HCT116 (cell line): Measurements from ENCODE around the gene RPL3. TPM values are rescaled to one million over a fixed set of nuclear protein-coding genes. Genes with fewer than 3 reads are reported as not detected.

Source experiments
- ATAC-seq: fragments of 200-7000 bp; cut with Tn5 transposase; 2 replicates; pipeline ENCODE4 v1.9.1; 2020; ENCODE audit warnings: mild to moderate bottlenecking, moderate library complexity
- BruUV-seq: library from RNA; stranded (reverse); fragments of 400-500 nt; replicated peaks from 2 replicates; lab custom pipeline; 2021; lab: Mats Ljungman, UMichigan
- CTCF ChIA-PET: fragments of 300-600 bp; sonication (Branson Sonifier 250); formaldehyde crosslinking; loops from one replicate; lab custom pipeline; 2021; ENCODE audit warnings: antibody characterized with exemption; lab: Charles Lee
- POLR2A ChIA-PET: fragments of 300-600, 350-600 bp; sonication (Branson Sonifier 250); formaldehyde crosslinking; loops from one replicate; lab custom pipeline; 2021; ENCODE audit warnings: antibody characterized with exemption; lab: Charles Lee
- RAD21 ChIA-PET, 2 experiments: fragments of 300-600 bp; sonication (Branson Sonifier 250); formaldehyde crosslinking; loops; one replicate each; lab custom pipeline; 2023; ENCODE audit warnings: low total read pairs in 2 of 2; ENCODE audit not compliant: uncharacterized antibody in 2 of 2, unreplicated experiment in 2 of 2, low non-redundant PET in 1 of 2; lab: Charles Lee
- DNase-seq: peaks from one replicate; pipeline ENCODE4 v3.0.0-alpha.2; 2010; ENCODE audit warnings: low read depth, low spot score
- H2AFZ ChIP-seq: fragments of 200-600 bp; shearing (Covaris generic), sonication (generic); 2 replicates; pipeline ENCODE4 v1.6.1; 2017; ENCODE audit warnings: low read depth, mixed run types, mixed read lengths, antibody characterized with exemption, low read length; ENCODE audit not compliant: poor library complexity, severe bottlenecking
- H3K27ac ChIP-seq: 2 replicates; pipeline ENCODE4 v1.5.1; 2012; ENCODE audit warnings: low read depth, low read length
- H3K27me3 ChIP-seq: fragments of 200-600 bp; sonication (generic); 2 replicates; pipeline ENCODE4 v1.6.1; 2016; ENCODE audit warnings: mixed run types, low read length, mixed read lengths; ENCODE audit not compliant: insufficient read depth
- H3K36me3 ChIP-seq, 2 experiments: fragments of 200-500 bp in 1 of 2; fragments of 200-600 bp in 1 of 2; sonication (Bioruptor generic) in 1 of 2; sonication (generic) in 1 of 2; 2 replicates each; pipeline versions ENCODE4 v1.5.1 to v1.6.1; 2014 to 2016; ENCODE audit warnings: low read length in 2 of 2, inconsistent platforms in 1 of 2, mixed read lengths in 1 of 2, mixed run types in 1 of 2; ENCODE audit not compliant: insufficient read depth in 2 of 2, control insufficient read depth in 1 of 2
- H3K4me1 ChIP-seq, 2 experiments: fragments of 200-600 bp in 1 of 2; sonication (generic) in 1 of 2; 2 replicates each; pipeline versions ENCODE4 v1.5.1 to v1.6.1; 2012 to 2017; ENCODE audit warnings: low read length in 2 of 2, inconsistent platforms in 1 of 2, mild to moderate bottlenecking in 1 of 2, mixed read lengths in 1 of 2, mixed run types in 1 of 2, moderate library complexity in 1 of 2; ENCODE audit not compliant: insufficient read depth in 2 of 2, control insufficient read depth in 1 of 2
- H3K4me2 ChIP-seq: fragments of 200-600 bp; sonication (generic); 2 replicates; pipeline ENCODE4 v1.6.1; 2017; ENCODE audit warnings: mixed run types, low read length, mixed read lengths
- H3K4me3 ChIP-seq, 2 experiments: fragments of 200-600 bp in 1 of 2; sonication (generic) in 1 of 2; replicated peaks in 1 of 2; 2 replicates each; pipeline ENCODE4 v1.5.1; 2011 to 2016; ENCODE audit warnings: low read length in 2 of 2, control low read depth in 1 of 2, low read depth in 1 of 2, mild to moderate bottlenecking in 1 of 2, mixed read lengths in 1 of 2, mixed run types in 1 of 2
- H3K79me2 ChIP-seq: fragments of 200-600 bp; sonication (generic); 2 replicates; pipeline ENCODE4 v1.6.1; 2017; ENCODE audit warnings: mild to moderate bottlenecking, mixed run types, low read length, moderate library complexity, mixed read lengths; ENCODE audit not compliant: insufficient read depth
- H3K9ac ChIP-seq: fragments of 200-600 bp; sonication (generic); 2 replicates; pipeline ENCODE4 v1.6.1; 2016; ENCODE audit warnings: low read length, mixed read lengths
- H3K9me2 ChIP-seq: fragments of 200-600 bp; sonication (generic), shearing (Covaris generic); 2 replicates; pipeline ENCODE4 v1.6.1; 2017; ENCODE audit warnings: mixed run types, mild to moderate bottlenecking, moderate library complexity; ENCODE audit not compliant: insufficient read depth
- H3K9me3 ChIP-seq, 2 experiments: fragments of 200-500 bp in 1 of 2; fragments of 200-600 bp in 1 of 2; sonication (Bioruptor generic) in 1 of 2; sonication (generic) in 1 of 2; 2 replicates each; pipeline ENCODE4 v1.6.1; 2014 to 2017; ENCODE audit warnings: low read length in 2 of 2, mixed read lengths in 2 of 2, inconsistent platforms in 1 of 2, low read depth in 1 of 2, mild to moderate bottlenecking in 1 of 2, mixed run types in 1 of 2, moderate library complexity in 1 of 2; ENCODE audit not compliant: control insufficient read depth in 1 of 2, insufficient read depth in 1 of 2
- H4K20me1 ChIP-seq: fragments of 200-600 bp; sonication (generic), shearing (Covaris generic); 2 replicates; pipeline ENCODE4 v1.6.1; 2017; ENCODE audit warnings: mixed run types, mild to moderate bottlenecking, moderate library complexity; ENCODE audit not compliant: insufficient read depth
- CBX3 ChIP-seq: IDR thresholded peaks from 2 replicates; pipeline ENCODE4 v1.6.1; 2012; ENCODE audit warnings: low read depth
- CEBPB ChIP-seq: IDR thresholded peaks from 2 replicates; pipeline ENCODE4 v1.6.1; 2012; ENCODE audit warnings: low read depth
- MAX ChIP-seq: IDR thresholded peaks from 2 replicates; pipeline ENCODE4 v1.6.1; 2012
- RAD21 ChIP-seq: IDR thresholded peaks from 2 replicates; pipeline ENCODE4 v1.6.1; 2012; ENCODE audit warnings: low read depth, mild to moderate bottlenecking
- SIN3A ChIP-seq: IDR thresholded peaks from 2 replicates; pipeline ENCODE4 v1.6.1; 2012; ENCODE audit warnings: low read depth
- YY1 ChIP-seq: IDR thresholded peaks from 2 replicates; pipeline ENCODE4 v1.6.1; 2011; ENCODE audit warnings: low read length, low read depth, moderate library complexity, mild to moderate bottlenecking; ENCODE audit not compliant: insufficient replicate concordance; ENCODE audit errors: extremely low read depth
- ZFX ChIP-seq: fragments of 450-650 bp; IDR thresholded peaks from 2 replicates; pipeline ENCODE4 v1.6.1; 2017
- intact Hi-C: fragments of 100-400 bp; cut with micrococcal nuclease; formaldehyde crosslinking; loops from 2 replicates; pipeline ENCODE4 v1.10.0; 2022
- total RNA-seq: library from RNA; stranded (reverse); gene quantifications from one replicate; pipeline ENCODE4 v1.2.1, GENCODE V29; 2021; ENCODE audit not compliant: unreplicated experiment

RPL3 gene
- total RNA-seq, 1 experiment from 2014 or later: 2,966 TPM

GRCh38 chr22:39282645-39283321 lies 36.6 kb downstream of the RPL3 start:
- Histone ChIP-seq H3K4me3 (no peak overlapping the region), H3K27ac (no peak overlapping the region)
- TF ChIP-seq SIN3A: no peak
- peak; percentile 28; the same call in 1 of the 2 replicates for TF ChIP-seq RAD21
- TF ChIP-seq, all 23 proteins: peak for 1
- Histone ChIP-seq H3K9me3 (peaks cover 0 to 11% of the 10 kb centered on the region in 2 experiments; a peak in 1 of 4 replicates), H3K4me1 (peaks cover 0 to 3% of the 10 kb centered on the region in 2 experiments; a peak in 1 of 4 replicates), H2AFZ (no peak overlapping the region), H4K20me1 (no peaks in the 10 kb centered on the region), H3K36me3 (no peaks in the 10 kb centered on the region), H3K9me2 (no peaks in the 10 kb centered on the region), H3K9ac (no peak overlapping the region), H3K79me2 (no peaks in the 10 kb centered on the region), H3K4me2 (no peak overlapping the region), H3K27me3 (no peaks in the 10 kb centered on the region)
- intact Hi-C loops: no loop called here
- ATAC-seq: no peak
- no peak for DNase-seq
- RAD21 ChIA-PET: no interaction called here
- POLR2A ChIA-PET: no interaction called here
- BruUV-seq: no TSS peak
- CTCF ChIA-PET: no interaction called here

- CTCF ChIA-PET: no interaction called here
- TF ChIP-seq ZFX: no peak
- TF ChIP-seq YY1: no peak
- TF ChIP-seq CEBPB: no peak
- no peak for TF ChIP-seq MAX
- TF ChIP-seq RAD21: no peak
- TF ChIP-seq CBX3: no peak
- TF ChIP-seq, all 23 proteins: peak for 0
- Histone ChIP-seq H2AFZ (no peak overlapping the region), H3K4me2 (no peak overlapping the region), H3K36me3 (no peaks in the 10 kb centered on the region), H3K4me3 (no peak overlapping the region), H4K20me1 (no peaks in the 10 kb centered on the region), H3K9ac (no peak overlapping the region), H3K4me1 (no peaks in the 10 kb centered on the region; a peak in 1 of 4 replicates), H3K27me3 (no peaks in the 10 kb centered on the region), H3K9me3 (peaks cover 0 to 16% of the 10 kb centered on the region in 2 experiments; a peak in 1 of 4 replicates), H3K9me2 (no peaks in the 10 kb centered on the region), H3K79me2 (no peaks in the 10 kb centered on the region), H3K27ac (no peak overlapping the region)
- no peak for DNase-seq
- no peak for ATAC-seq
- ChIA-PET RAD21 (no interaction called here), POLR2A (no interaction called here)
- intact Hi-C loops: no loop called here
- BruUV-seq: no TSS peak
Observed at GRCh38 chr22:39281126-39281525, 38.3 kb downstream of the RPL3 start.
